Tibial artery (tissue), 4 donors: Measurements from ENCODE around the gene POLR3C.

Experiments used
- DNase-seq, 2 donors: peaks; one replicate each; pipeline ENCODE4 v3.0.0-alpha.2; 2019
- H3K27ac ChIP-seq, 2 donors: fragments of 200-600 bp; sonication (generic) in 1 of 2; 1 replicate in 1 of 2; 2 replicates in 1 of 2; pipeline ENCODE4 v1.5.1; 2018 to 2019; ENCODE audit warnings: mild to moderate bottlenecking in 1 of 2
- H3K27me3 ChIP-seq, 2 donors: fragments of 200-600 bp; sonication (generic) in 1 of 2; one replicate each; pipeline versions ENCODE4 v1.5.1 to v1.6.0; 2016 to 2019
- H3K36me3 ChIP-seq, 3 donors: fragments of 200-600 bp; sonication (generic) in 2 of 3; one replicate each; pipeline ENCODE4 v1.5.1; 2016 to 2019; ENCODE audit warnings: mild to moderate bottlenecking in 2 of 3
- H3K4me1 ChIP-seq, 4 donors: fragments of 200-600 bp; sonication (generic) in 2 of 4; 1 replicate in 3 of 4; 2 replicates in 1 of 4; pipeline ENCODE4 v1.5.1; 2016 to 2019
- H3K4me3 ChIP-seq, 2 donors: fragments of 200-600 bp; sonication (generic) in 1 of 2; 1 replicate in 1 of 2; 2 replicates in 1 of 2; pipeline ENCODE4 v1.5.1; 2018 to 2019; ENCODE audit warnings: mild to moderate bottlenecking in 2 of 2
- H3K9me3 ChIP-seq, 3 donors: fragments of 200-600 bp; sonication (generic) in 1 of 3; one replicate each; pipeline ENCODE4 v1.5.1; 2016 to 2019
- CTCF ChIP-seq, 2 experiments: fragments of 200-600 bp in 1 of 2; fragments of 450-650 bp in 1 of 2; IDR thresholded peaks; one replicate each; pipeline ENCODE4 v1.5.1; 2017 to 2019; ENCODE audit warnings: antibody characterized with exemption in 2 of 2, mild to moderate bottlenecking in 1 of 2, moderate library complexity in 1 of 2
- intact Hi-C: fragments of 100-400 bp; cut with DNase I; formaldehyde crosslinking; loops from one replicate; pipeline ENCODE4 v1.15.0; 2023; ENCODE audit warnings: low total_unique reads

The POLR3C gene

GRCh38 chr1:145823565-145824498, at the start of gene POLR3C, which contains the start of gene RNF115:
Gene POLR3C, plus strand, starts transcription at chr1:145824200. Its CDS starts 1,577 bp downstream, at chr1:145825777.
Gene RNF115, minus strand, starts transcription at chr1:145824095. Its CDS starts 222 bp downstream, at chr1:145823873.
- intact Hi-C loops: no loop called here
- peaks cover 24 to 34% (median 26%) of the 10 kb centered on the region in 3 donors for H3K36me3 ChIP-seq
- DNase-seq: peak; percentile 94 to 96
- peak within 1 kb of the TSS; percentile 84 to 88 for H3K27ac ChIP-seq
- TF ChIP-seq CTCF (IDR thresholded peaks at IDR 0.05): no peak
- H3K9me3 ChIP-seq: no peaks in the 10 kb centered on the region
- H3K4me1 ChIP-seq: peaks cover 0 to 17% (median 12%) of the 10 kb centered on the region in 4 donors
- H3K4me3 ChIP-seq: peak within 1 kb of the TSS; percentile 65 to 88
- H3K27me3 ChIP-seq: no peaks in the 10 kb centered on the region

GRCh38 chr1:145777357-145778145, 46.4 kb upstream of the POLR3C start:
- peaks cover 0 to 76% (median 2%) of the 10 kb centered on the region in 4 donors for H3K4me1 ChIP-seq
- H3K27me3 ChIP-seq: no peaks in the 10 kb centered on the region
- peaks cover 0 to 20% (median 0%) of the 10 kb centered on the region in 3 donors for H3K36me3 ChIP-seq
- TF ChIP-seq CTCF (IDR thresholded peaks at IDR 0.05): no peak
- DNase-seq: no peak
- H3K9me3 ChIP-seq: no peaks in the 10 kb centered on the region
- no peak overlapping the region for H3K27ac ChIP-seq
- intact Hi-C loops: no loop called here
- H3K4me3 ChIP-seq: no peak overlapping the region

GRCh38 chr1:145778146-145778540, 45.9 kb upstream of the POLR3C start:
- Histone ChIP-seq H3K9me3 (no peaks in the 10 kb centered on the region), H3K4me3 (no peak overlapping the region), H3K27ac (no peak overlapping the region), H3K27me3 (no peaks in the 10 kb centered on the region), H3K36me3 (peaks cover 0 to 20% (median 0%) of the 10 kb centered on the region in 3 donors), H3K4me1 (peaks cover 0 to 76% (median 2%) of the 10 kb centered on the region in 4 donors)
- no peak for DNase-seq
- intact Hi-C loops: no loop called here
- no peak for TF ChIP-seq CTCF (IDR thresholded peaks at IDR 0.05)

- no peak for DNase-seq
- TF ChIP-seq CTCF (IDR thresholded peaks at IDR 0.05): no peak
- no peaks in the 10 kb centered on the region for H3K27me3 ChIP-seq
- peak overlapping the region; percentile 40 to 41 for H3K4me3 ChIP-seq
- H3K9me3 ChIP-seq: no peaks in the 10 kb centered on the region
- peaks cover 0 to 15% (median 0%) of the 10 kb centered on the region in 3 donors for H3K36me3 ChIP-seq
- H3K27ac ChIP-seq: peak overlapping the region; percentile 70 to 78
- intact Hi-C loops: no loop called here
- H3K4me1 ChIP-seq: peaks cover 0 to 74% (median 2%) of the 10 kb centered on the region in 4 donors
Measured at GRCh38 chr1:145782272-145783099, 41.5 kb upstream of the POLR3C start.

GRCh38 chr1:145784409-145784808, 39.6 kb upstream of the POLR3C start:
- no peak for TF ChIP-seq CTCF (IDR thresholded peaks at IDR 0.05)
- H3K27me3 ChIP-seq: no peaks in the 10 kb centered on the region
- no peaks in the 10 kb centered on the region for H3K9me3 ChIP-seq
- peak overlapping the region; percentile 40 to 41 for H3K4me3 ChIP-seq
- H3K4me1 ChIP-seq: peaks cover 0 to 56% (median 2%) of the 10 kb centered on the region in 4 donors
- H3K27ac ChIP-seq: peak overlapping the region; percentile 68 to 78
- H3K36me3 ChIP-seq: peaks cover 0 to 17% (median 7%) of the 10 kb centered on the region in 3 donors
- intact Hi-C loops: no loop called here
- DNase-seq: no peak
